Measurements from ENCODE around the gene PRM3. TPM values are rescaled to one million over a fixed set of nuclear protein-coding genes. Genes with fewer than 3 reads are reported as not detected.
A peak's percentile ranks its signal among the peaks of the same experiment; 100 is the strongest.

Gene PRM3
- total and polyA plus RNA-seq, 2 donors (not counting 1 experiment from before 2014, with no cell fraction given): not detected

GRCh38 chr16:11278681-11279628 lies 5.5 kb upstream of the PRM3 start:
- intact Hi-C loops (cut with micrococcal nuclease): loop anchor here (2.0 kb wide), 1 partner anchor 18 kb away; no protein-coding TSS in a partner anchor
- Histone ChIP-seq H3K4me1 (ENCODE audit: control insufficient read depth in 2 of 2, insufficient read depth in 2 of 2, low read length in 2 of 2) (peaks cover 13 to 15% of the 10 kb centered on the region in 2 donors), H3K9me3 (ENCODE audit: control extremely low read depth in 1 of 3, control insufficient read depth in 2 of 3, insufficient read depth in 1 of 3, low read length in 2 of 3) (peaks cover 0 to 3% (median 0%) of the 10 kb centered on the region in 3 donors), H3K79me2 (ENCODE audit: control insufficient read depth, insufficient read depth, low read length) (no peaks in the 10 kb centered on the region), H3K36me3 (replicated peaks in 1 of 2; ENCODE audit: control extremely low read depth in 1 of 2, control insufficient read depth in 1 of 2, extremely low read depth in 1 of 2, insufficient read depth in 2 of 2, low read length in 1 of 2) (no peaks in the 10 kb centered on the region), H4K20me1 (ENCODE audit: control insufficient read depth, insufficient read depth, low read length, poor library complexity, severe bottlenecking) (no peaks in the 10 kb centered on the region), H3K9ac (ENCODE audit: low read length) (no peak overlapping the region), H3K27ac (ENCODE audit: low read length in 2 of 2) (peak overlapping the region in 1 of 2 donors; percentile 40), H3K4me3 (ENCODE audit: control extremely low read depth in 1 of 5, extremely low read depth in 1 of 5, insufficient read depth in 1 of 5, low read depth in 2 of 5, low read length in 4 of 5) (no peak overlapping the region), H3K4me2 (replicated peaks; ENCODE audit: low read depth, low read length, poor library complexity, severe bottlenecking) (peak overlapping the region; percentile 34), H3K27me3 (replicated peaks in 1 of 4; ENCODE audit: control extremely low read depth in 1 of 4, control insufficient read depth in 3 of 4, insufficient read depth in 4 of 4, low read length in 3 of 4) (no peaks in the 10 kb centered on the region), H2AFZ (ENCODE audit: insufficient read depth, low read depth, low read length, poor library complexity, severe bottlenecking) (no peak overlapping the region)
- TF ChIP-seq CTCF (IDR thresholded peaks at IDR 0.05): no peak
- no peak for TF ChIP-seq EZH2 (IDR thresholded peaks at IDR 0.05; ENCODE audit: borderline replicate concordance, insufficient read depth, low read depth, low read length, poor library complexity, severe bottlenecking)
- ChIA-PET CTCF (interaction anchor here (0.6 to 1.4 kb wide), 6 partner anchors 13 to 32 kb away, joined by 3 read pairs; partner anchors contain the start of gene SOCS1), POLR2A (interaction anchor here (0.7 to 1.0 kb wide), 3 partner anchors 19 to 53 kb away, joined by 3 to 4 read pairs (median 3); no protein-coding TSS in a partner anchor)
- no peaks in the 10 kb centered on the region for H3K27me3 Mint-ChIP-seq
- H3K4me3 Mint-ChIP-seq: peak overlapping the region; percentile 10
- H3K9me3 Mint-ChIP-seq (ENCODE audit: insufficient read depth): no peaks in the 10 kb centered on the region
- H3K27ac Mint-ChIP-seq: peak overlapping the region; percentile 76
- WGBS (ENCODE audit: insufficient coverage): 72% methylated on average over 6 of the region's 7 CpGs
- DNase-seq (peak; percentile 50), ATAC-seq (ENCODE audit: low read depth) (peak; percentile 87)
- H3K4me1 Mint-ChIP-seq: peaks cover 16% of the 10 kb centered on the region

Measured in B cell (primary cell).